Measurements from ENCODE around the gene PPIF.

GRCh38 chr10:79311581-79312407, 35.5 kb upstream of the PPIF start:
- TF ChIP-seq POLR2A (IDR thresholded peaks at IDR 0.05; ENCODE audit: low read length): no peak
- TF ChIP-seq GATA1 (IDR thresholded peaks at IDR 0.05; ENCODE audit: low read depth, low read length): no peak

All from erythroblast (primary cell).